ENCODE data around the gene FTO. TPM values are rescaled to one million over a fixed set of nuclear protein-coding genes. Genes with fewer than 3 reads are reported as not detected.

FTO gene
- total RNA-seq, 1 donor: 40.1 TPM

- no peak for DNase-seq (ENCODE audit: low read depth in 2 of 3, low spot score in 2 of 3)
Measured at GRCh38 chr16:53745753-53746266, 41.9 kb downstream of the FTO start.

GRCh38 chr16:53752560-53752959 lies 48.6 kb downstream of the FTO start:
- no peak for DNase-seq (ENCODE audit: low read depth in 2 of 3, low spot score in 2 of 3)

- no peak for DNase-seq (ENCODE audit: low read depth in 2 of 3, low spot score in 2 of 3)
Measured at GRCh38 chr16:53753431-53753830, 49.5 kb downstream of the FTO start.

GRCh38 chr16:53755026-53755910 lies 51.3 kb downstream of the FTO start:
- DNase-seq (ENCODE audit: low read depth in 2 of 3, low spot score in 2 of 3): no peak

GRCh38 chr16:53756275-53756996 lies 52.5 kb downstream of the FTO start:
- no peak for DNase-seq (ENCODE audit: low read depth in 2 of 3, low spot score in 2 of 3)

- no peak for DNase-seq (ENCODE audit: low read depth in 2 of 3, low spot score in 2 of 3)
Measured at GRCh38 chr16:53757971-53758609, 54.1 kb downstream of the FTO start.

GRCh38 chr16:53761962-53762703 lies 58.2 kb downstream of the FTO start:
- no peak for DNase-seq (ENCODE audit: low read depth in 2 of 3, low spot score in 2 of 3)

GRCh38 chr16:53766304-53767016 lies 62.5 kb downstream of the FTO start:
- DNase-seq (ENCODE audit: low read depth in 2 of 3, low spot score in 2 of 3): no peak

GRCh38 chr16:53768167-53768566 lies 64.2 kb downstream of the FTO start:
- no peak for DNase-seq (ENCODE audit: low read depth in 2 of 3, low spot score in 2 of 3)

- DNase-seq (ENCODE audit: low read depth in 2 of 3, low spot score in 2 of 3): peak in 1 of 3 donors; percentile 3
Measured at GRCh38 chr16:53768593-53768992, 64.6 kb downstream of the FTO start.

GRCh38 chr16:53769185-53769584 lies 65.2 kb downstream of the FTO start:
- no peak for DNase-seq (ENCODE audit: low read depth in 2 of 3, low spot score in 2 of 3)

- no peak for DNase-seq (ENCODE audit: low read depth in 2 of 3, low spot score in 2 of 3)
Measured at GRCh38 chr16:53769787-53770186, 65.8 kb downstream of the FTO start.

GRCh38 chr16:53770641-53771040 lies 66.7 kb downstream of the FTO start:
- DNase-seq (ENCODE audit: low read depth in 2 of 3, low spot score in 2 of 3): no peak

- DNase-seq (ENCODE audit: low read depth in 2 of 3, low spot score in 2 of 3): no peak
Measured at GRCh38 chr16:53771655-53772497, 67.9 kb downstream of the FTO start.

GRCh38 chr16:53773150-53773846 lies 69.3 kb downstream of the FTO start:
- peak in 2 of 3 donors; percentile 31 to 65 for DNase-seq (ENCODE audit: low read depth in 2 of 3, low spot score in 2 of 3)

GRCh38 chr16:53773881-53774280 lies 69.9 kb downstream of the FTO start:
- no peak for DNase-seq (ENCODE audit: low read depth in 2 of 3, low spot score in 2 of 3)

- DNase-seq (ENCODE audit: low read depth in 2 of 3, low spot score in 2 of 3): no peak
Measured at GRCh38 chr16:53775106-53775820, 71.3 kb downstream of the FTO start.

Measured in hematopoietic multipotent progenitor cell (in vitro differentiated cells).